Hematopoietic multipotent progenitor cell treated with erythropoietin and hydrocortisone succinate and interleukin-3 and kit ligand, for 8 days (in vitro differentiated cells): ENCODE data around the gene CCNG2.

ENCODE experiments used
- DNase-seq: peaks from one replicate; pipeline ENCODE4 v3.0.0-alpha.2; 2015

CCNG2 gene

DNA sequence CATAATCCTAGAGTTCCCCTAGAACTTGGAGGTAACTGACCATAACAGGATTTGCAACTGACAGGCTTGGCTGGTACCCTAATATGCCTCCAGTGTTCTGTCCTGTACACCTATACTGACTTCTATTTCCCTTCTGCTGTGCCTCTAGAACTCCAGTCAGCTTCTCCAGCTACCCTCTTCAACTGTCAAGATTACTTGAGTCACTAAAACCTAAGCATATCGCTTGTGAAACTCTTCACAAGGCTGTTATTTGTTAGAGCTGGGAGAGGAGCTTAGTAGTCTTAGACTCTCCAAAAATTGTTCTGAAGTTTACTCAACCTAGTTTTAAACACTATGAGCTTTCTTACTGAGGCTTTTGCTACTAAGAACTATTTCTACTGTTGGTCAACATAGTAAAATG is 52.0 kb downstream of the CCNG2 start:
- no peak for DNase-seq

DNA sequence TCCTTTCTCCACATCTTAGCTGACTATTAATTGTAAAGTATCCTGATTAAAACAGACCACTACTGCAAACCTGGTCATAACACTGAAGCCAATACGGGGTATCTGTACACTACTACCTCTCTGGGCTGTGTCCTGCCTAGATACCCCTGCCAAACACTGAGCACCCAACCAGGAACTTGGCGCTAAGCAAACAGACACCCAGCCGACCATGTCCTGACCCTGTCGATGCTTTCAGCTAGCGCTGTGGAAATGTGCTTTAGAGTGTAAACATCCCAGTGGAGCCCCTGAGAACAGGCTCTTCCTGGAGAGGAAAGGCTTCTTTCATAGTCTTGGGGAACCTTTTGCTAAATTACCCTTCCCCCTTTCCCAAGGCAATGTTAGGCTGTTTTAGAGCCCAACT is 52.9 kb downstream of the CCNG2 start:
- no peak for DNase-seq

DNA sequence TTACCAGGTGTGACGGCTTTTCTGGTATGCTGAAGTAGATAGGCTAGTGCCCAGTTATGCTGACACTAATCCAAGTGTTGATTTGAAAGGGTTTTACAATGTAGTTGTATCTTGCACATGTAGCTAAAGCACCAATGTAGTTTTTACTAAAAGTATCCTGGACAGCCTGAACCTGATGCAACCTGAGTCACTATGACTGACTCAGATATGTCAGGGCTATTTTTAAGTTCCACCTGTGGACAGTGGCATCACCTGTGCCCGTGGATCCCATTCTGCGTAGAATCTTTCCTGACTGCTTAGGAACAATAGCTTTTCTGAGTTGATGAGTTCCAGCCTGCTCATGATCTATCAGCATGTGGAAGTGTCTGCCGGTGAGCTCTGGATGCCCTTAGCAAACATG is 58.1 kb downstream of the CCNG2 start:
- no peak for DNase-seq

DNA sequence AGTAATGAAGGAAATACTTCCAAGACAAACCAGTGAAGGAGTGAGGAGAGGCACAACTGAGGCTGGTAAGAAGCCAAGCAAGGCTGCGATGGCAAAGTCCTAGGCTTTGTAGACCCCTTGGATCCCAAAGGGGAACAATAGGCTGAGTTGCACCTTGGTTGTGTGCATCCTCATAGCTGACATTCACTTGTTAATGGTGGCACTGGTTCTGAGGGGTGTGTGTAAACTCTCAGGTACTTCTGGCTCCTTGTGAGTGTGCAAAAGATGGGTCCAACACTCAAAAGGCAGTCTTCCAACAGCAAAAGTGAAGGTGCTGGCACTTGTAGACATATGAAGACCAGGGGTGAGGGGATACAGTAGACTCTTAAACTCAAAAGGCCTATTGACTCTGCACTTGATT is 60.5 kb downstream of the CCNG2 start:
- no peak for DNase-seq

DNA sequence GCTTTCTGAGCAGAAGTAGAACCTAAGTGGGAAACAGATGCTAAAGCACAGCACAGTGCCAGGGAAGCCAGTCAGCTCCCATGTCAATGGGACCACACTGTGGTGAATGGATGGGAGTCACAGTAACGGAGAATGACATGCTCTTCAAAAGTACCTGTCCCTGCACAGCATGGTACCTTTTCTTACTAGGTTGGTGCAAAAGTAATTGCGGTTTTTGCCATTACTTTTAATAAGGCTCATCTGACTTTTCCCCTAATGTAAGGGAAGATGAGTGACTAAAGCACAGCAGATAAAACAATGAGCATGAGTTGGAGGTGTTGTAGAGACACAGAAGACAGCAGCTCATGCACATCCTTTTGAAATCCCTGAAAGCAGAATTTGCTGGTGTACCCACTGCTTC is 62.3 kb downstream of the CCNG2 start:
- DNase-seq: no peak
